GM12878 (cell line): ENCODE measurements around the gene DUSP10. TPM values are rescaled to one million over a fixed set of nuclear protein-coding genes. Genes with fewer than 3 reads are reported as not detected.

Experiments
- ASH2L ChIP-seq: fragments of 300-600, 200-600 bp; sonication (generic); IDR thresholded peaks from 2 replicates; pipeline ENCODE4 v1.6.1; 2017; ENCODE audit warnings: low read depth, mild to moderate bottlenecking, borderline replicate concordance
- ATF2 ChIP-seq: IDR thresholded peaks from 2 replicates; pipeline ENCODE4 v1.6.1; 2012; ENCODE audit warnings: low read length, inconsistent platforms
- CREM ChIP-seq: IDR thresholded peaks from 2 replicates; pipeline ENCODE4 v1.6.1; 2014; ENCODE audit warnings: antibody characterized with exemption, low read depth
- EED ChIP-seq: sonication (generic); IDR thresholded peaks from 2 replicates; pipeline ENCODE4 v1.6.1; 2016; ENCODE audit warnings: antibody characterized with exemption, low read depth
- HDAC6 ChIP-seq: fragments of 200-600 bp; sonication (generic); IDR thresholded peaks from one replicate; pipeline ENCODE4 v1.8.0; 2017; ENCODE audit warnings: antibody characterized with exemption; ENCODE audit not compliant: unreplicated experiment
- MLLT1 ChIP-seq: fragments of 450-650 bp; IDR thresholded peaks from 2 replicates; pipeline ENCODE4 v1.6.1; 2016; ENCODE audit warnings: mild to moderate bottlenecking
- PBX3 ChIP-seq: IDR thresholded peaks from 2 replicates; pipeline ENCODE4 v1.6.1; 2011; ENCODE audit warnings: mild to moderate bottlenecking, low read depth, low read length, moderate library complexity; ENCODE audit not compliant: insufficient replicate concordance
- PKNOX1 ChIP-seq: fragments of 450-650 bp; IDR thresholded peaks from 2 replicates; pipeline ENCODE4 v1.6.1; 2016; ENCODE audit warnings: mild to moderate bottlenecking
- TAF1 ChIP-seq: IDR thresholded peaks from 2 replicates; pipeline ENCODE4 v1.6.1; 2011; ENCODE audit warnings: mild to moderate bottlenecking, low read depth, low read length, borderline replicate concordance
- TCF3 ChIP-seq: IDR thresholded peaks from 2 replicates; pipeline ENCODE4 v1.6.1; 2012; ENCODE audit warnings: low read depth, mild to moderate bottlenecking, low read length, borderline replicate concordance; ENCODE audit not compliant: insufficient read depth
- ZNF592 ChIP-seq: fragments of 450-650 bp; IDR thresholded peaks from 2 replicates; pipeline ENCODE4 v1.6.1; 2017; ENCODE audit warnings: mild to moderate bottlenecking, moderate library complexity
- ZNF622 ChIP-seq: fragments of 450-650 bp; IDR thresholded peaks from 2 replicates; pipeline ENCODE4 v1.6.1; 2017; ENCODE audit warnings: mild to moderate bottlenecking, inconsistent platforms
- ZNF687 ChIP-seq: fragments of 450-650 bp; IDR thresholded peaks from 2 replicates; pipeline ENCODE4 v1.6.1; 2017; ENCODE audit warnings: mild to moderate bottlenecking, moderate library complexity
- polyA plus RNA-seq, 11 experiments: library from polyadenylated mRNA; depleted of rRNA in 4 of 11; unstranded in 6 of 11; stranded (reverse) in 5 of 11; fragments of >200 nt; fragmentation: Nextera tagmentation in 4 of 11; fragmentation: Illumina TruSeq in 1 of 11; extraction: Ambion mirVana in 4 of 11; extraction: Trizol in 1 of 11; gene quantifications; 1 replicate in 1 of 11; 2 replicates in 10 of 11; pipeline versions ENCODE4 v1.2.1 to v1.2.3, GENCODE V29; 2011 to 2016; ENCODE audit warnings: inconsistent platforms in 2 of 11, missing spikeins in 2 of 11, low read depth in 1 of 11
- total RNA-seq, 4 experiments: library from RNA; depleted of rRNA in 3 of 4; stranded (reverse); fragments of >200 nt in 3 of 4; fragmentation: Illumina TruSeq in 1 of 4; extraction: Trizol in 1 of 4; gene quantifications; 2 replicates each; pipeline versions ENCODE4 v1.2.1 to v1.2.3, GENCODE V29; 2013 to 2021

Gene DUSP10
- total and polyA plus RNA-seq, 10 of the 15 experiments (the other 5 are each of a cell fraction or from before 2014, with no cell fraction given) = 20.3 to 38.4 (median 27.8) TPM

GRCh38 chr1:221741703-221742554, at the start of gene DUSP10 (continued):
- TF ChIP-seq ATF2 = peak; percentile 99
- peak; percentile 63 for TF ChIP-seq CREM
- TF ChIP-seq ZNF592 = no peak
- TF ChIP-seq TCF3 = peak; percentile 61; the same call in 1 of the 2 replicates
- TF ChIP-seq PKNOX1 = peak; percentile 99
- TF ChIP-seq HDAC6 = peak; percentile 14
- no peak for TF ChIP-seq ZNF622
- TF ChIP-seq PBX3 = peak; percentile 97
- TF ChIP-seq TAF1 = peak; percentile 44
- TF ChIP-seq ASH2L = no peak
- peak; percentile 86; the same call in 1 of the 2 replicates for TF ChIP-seq MLLT1
- TF ChIP-seq EED = peak; percentile 37; the same call in 1 of the 2 replicates
- TF ChIP-seq ZNF687 = no peak
